Natural killer cell (primary cell): ENCODE measurements around the gene C18orf63. TPM values are rescaled to one million over a fixed set of nuclear protein-coding genes. Genes with fewer than 3 reads are reported as not detected.

Experiments
- ATAC-seq, 3 donors: fragments of 150-1000 bp in 2 of 3; fragments of 200-7000 bp in 1 of 3; cut with Tn5 transposase; 1 replicate in 1 of 3; 2 replicates in 2 of 3; pipeline ENCODE4 v1.10.0; 2021; ENCODE audit warnings: mild to moderate bottlenecking in 2 of 3, moderate library complexity in 2 of 3
- DNase-seq, 2 donors: peaks; one replicate each; pipeline versions ENCODE4 v3.0.0 to v3.0.0-alpha.2; 2013 to 2021; ENCODE audit warnings: mixed read lengths in 1 of 2
- H3K27ac ChIP-seq: one replicate; pipeline ENCODE4 v1.5.1; 2013; ENCODE audit warnings: mild to moderate bottlenecking, low read length
- H3K27me3 ChIP-seq: one replicate; pipeline ENCODE4 v1.6.1; 2013; ENCODE audit warnings: low read length; ENCODE audit not compliant: control insufficient read depth, insufficient read depth
- H3K36me3 ChIP-seq: one replicate; pipeline ENCODE4 v1.6.1; 2013; ENCODE audit warnings: low read length; ENCODE audit not compliant: control insufficient read depth, insufficient read depth
- H3K4me1 ChIP-seq: one replicate; pipeline ENCODE4 v1.6.1; 2013; ENCODE audit warnings: low read length; ENCODE audit not compliant: control insufficient read depth, insufficient read depth
- H3K4me3 ChIP-seq: one replicate; pipeline ENCODE4 v1.5.1; 2013; ENCODE audit warnings: low read length
- H3K9me3 ChIP-seq: one replicate; pipeline ENCODE4 v1.6.1; 2013; ENCODE audit warnings: low read length; ENCODE audit not compliant: control insufficient read depth, insufficient read depth
- H3K27ac Mint-ChIP-seq, 2 donors: one replicate each; pipeline ENCODE4 v1.8.0; 2022; ENCODE audit warnings: mild to moderate bottlenecking in 2 of 2, mixed read lengths in 2 of 2, moderate library complexity in 1 of 2
- H3K27me3 Mint-ChIP-seq, 2 donors: one replicate each; pipeline ENCODE4 v1.8.0; 2022; ENCODE audit warnings: low read depth in 2 of 2, mixed read lengths in 2 of 2
- H3K36me3 Mint-ChIP-seq: one replicate; pipeline ENCODE4 v1.8.0; 2022; ENCODE audit warnings: mixed read lengths
- H3K4me1 Mint-ChIP-seq, 2 donors: one replicate each; pipeline ENCODE4 v1.8.0; 2022; ENCODE audit warnings: mixed read lengths in 2 of 2
- H3K4me3 Mint-ChIP-seq: one replicate; pipeline ENCODE4 v1.8.0; 2022; ENCODE audit warnings: mild to moderate bottlenecking, moderate library complexity, mixed read lengths
- H3K9me3 Mint-ChIP-seq, 2 donors: one replicate each; pipeline ENCODE4 v1.8.0; 2022; ENCODE audit warnings: mixed read lengths in 2 of 2
- CTCF ChIP-seq: fragments of 200-600 bp; IDR thresholded peaks from one replicate; pipeline ENCODE4 v1.8.0; 2022; ENCODE audit warnings: antibody characterized with exemption
- WGBS: methylation state at CpG from one replicate; pipeline ENCODE4 v1.1.7; 2013; ENCODE audit warnings: missing lambda C conversion rate; ENCODE audit not compliant: insufficient coverage; 5-methylcytosine and 5-hydroxymethylcytosine counted together
- intact Hi-C: fragments of 100-400 bp; cut with micrococcal nuclease; formaldehyde crosslinking; loops from one replicate; pipeline ENCODE4 v1.14.2; 2022
- total RNA-seq, 4 donors: library from RNA; stranded (reverse); fragments of 120-200 nt in 1 of 4; gene quantifications; one replicate each; pipeline versions ENCODE4 v1.2.3 to v1.2.4, GENCODE V29; 2013 to 2022

Gene C18orf63
- total RNA-seq, 3 donors from 2014 or later (not counting 1 experiment from before 2014, with no cell fraction given): not detected

- H3K27ac ChIP-seq: no peak overlapping the region
- intact Hi-C loops: loop anchor here (10.0 kb wide), 1 partner anchor 1567 kb away; no protein-coding TSS in a partner anchor
- H3K4me3 ChIP-seq: no peak overlapping the region
- DNase-seq: no peak
- H3K27me3 ChIP-seq: no peaks in the 10 kb centered on the region
- H3K4me1 ChIP-seq: no peaks in the 10 kb centered on the region
- 81% methylated on average over 2 of the region's 2 CpGs for WGBS
- no peak for TF ChIP-seq CTCF
- H3K9me3 ChIP-seq: no peaks in the 10 kb centered on the region
- Mint-ChIP-seq H3K36me3 (no peaks in the 10 kb centered on the region), H3K27ac (no peak overlapping the region), H3K4me3 (no peak overlapping the region), H3K9me3 (no peaks in the 10 kb centered on the region), H3K27me3 (peaks cover 7% of the 10 kb centered on the region in 2 donors), H3K4me1 (no peaks in the 10 kb centered on the region)
- ATAC-seq: peak in 1 of 3 donors; percentile 39
- H3K36me3 ChIP-seq: no peaks in the 10 kb centered on the region
These were observed 15.8 kb downstream of the C18orf63 start for GRCh38 chr18:74331404-74331803.

- Histone ChIP-seq H3K36me3 (no peaks in the 10 kb centered on the region), H3K4me1 (no peaks in the 10 kb centered on the region), H3K4me3 (no peak overlapping the region), H3K9me3 (no peaks in the 10 kb centered on the region), H3K27ac (no peak overlapping the region), H3K27me3 (no peaks in the 10 kb centered on the region)
- 44% methylated on average over 1 of the region's 1 CpG for WGBS
- intact Hi-C loops: loop anchor here (10.0 kb wide), 1 partner anchor 1568 kb away; no protein-coding TSS in a partner anchor
- Mint-ChIP-seq H3K4me3 (no peak overlapping the region), H3K9me3 (no peaks in the 10 kb centered on the region), H3K27ac (no peak overlapping the region), H3K4me1 (no peaks in the 10 kb centered on the region), H3K36me3 (no peaks in the 10 kb centered on the region), H3K27me3 (peaks cover 7 to 9% of the 10 kb centered on the region in 2 donors)
- no peak for DNase-seq
- no peak for TF ChIP-seq CTCF
- ATAC-seq: no peak
These were observed 17.5 kb downstream of the C18orf63 start for GRCh38 chr18:74333091-74333490.

GRCh38 chr18:74334242-74334893, 18.7 kb downstream of the C18orf63 start:
- H3K36me3 ChIP-seq: no peaks in the 10 kb centered on the region
- no peaks in the 10 kb centered on the region for H3K9me3 ChIP-seq
- intact Hi-C loops: loop anchor here (10.0 kb wide), 1 partner anchor 1570 kb away; no protein-coding TSS in a partner anchor
- H3K27me3 ChIP-seq: peaks cover 5% of the 10 kb centered on the region
- Mint-ChIP-seq H3K9me3 (no peaks in the 10 kb centered on the region), H3K27me3 (peaks cover 8 to 9% of the 10 kb centered on the region in 2 donors), H3K36me3 (no peaks in the 10 kb centered on the region), H3K27ac (no peak overlapping the region), H3K4me3 (no peak overlapping the region), H3K4me1 (no peaks in the 10 kb centered on the region)
- no peak for TF ChIP-seq CTCF
- H3K27ac ChIP-seq: no peak overlapping the region
- H3K4me1 ChIP-seq: no peaks in the 10 kb centered on the region
- ATAC-seq (no peak), DNase-seq (no peak)
- H3K4me3 ChIP-seq: no peak overlapping the region

- ATAC-seq (no peak), DNase-seq (no peak)
- Histone ChIP-seq H3K36me3 (no peaks in the 10 kb centered on the region), H3K4me3 (no peak overlapping the region), H3K27ac (no peak overlapping the region), H3K9me3 (no peaks in the 10 kb centered on the region), H3K27me3 (peaks cover 5% of the 10 kb centered on the region), H3K4me1 (no peaks in the 10 kb centered on the region)
- Mint-ChIP-seq H3K4me1 (no peaks in the 10 kb centered on the region), H3K9me3 (no peaks in the 10 kb centered on the region), H3K36me3 (no peaks in the 10 kb centered on the region), H3K27ac (no peak overlapping the region), H3K27me3 (peaks cover 10 to 14% of the 10 kb centered on the region in 2 donors), H3K4me3 (no peak overlapping the region)
- TF ChIP-seq CTCF: no peak
- intact Hi-C loops: loop anchor here (10.0 kb wide), 1 partner anchor 1572 kb away; no protein-coding TSS in a partner anchor
These were observed 21.0 kb downstream of the C18orf63 start for GRCh38 chr18:74336656-74337055.
